ENCODE results near the gene ZSCAN9.

The ZSCAN9 gene

DNA sequence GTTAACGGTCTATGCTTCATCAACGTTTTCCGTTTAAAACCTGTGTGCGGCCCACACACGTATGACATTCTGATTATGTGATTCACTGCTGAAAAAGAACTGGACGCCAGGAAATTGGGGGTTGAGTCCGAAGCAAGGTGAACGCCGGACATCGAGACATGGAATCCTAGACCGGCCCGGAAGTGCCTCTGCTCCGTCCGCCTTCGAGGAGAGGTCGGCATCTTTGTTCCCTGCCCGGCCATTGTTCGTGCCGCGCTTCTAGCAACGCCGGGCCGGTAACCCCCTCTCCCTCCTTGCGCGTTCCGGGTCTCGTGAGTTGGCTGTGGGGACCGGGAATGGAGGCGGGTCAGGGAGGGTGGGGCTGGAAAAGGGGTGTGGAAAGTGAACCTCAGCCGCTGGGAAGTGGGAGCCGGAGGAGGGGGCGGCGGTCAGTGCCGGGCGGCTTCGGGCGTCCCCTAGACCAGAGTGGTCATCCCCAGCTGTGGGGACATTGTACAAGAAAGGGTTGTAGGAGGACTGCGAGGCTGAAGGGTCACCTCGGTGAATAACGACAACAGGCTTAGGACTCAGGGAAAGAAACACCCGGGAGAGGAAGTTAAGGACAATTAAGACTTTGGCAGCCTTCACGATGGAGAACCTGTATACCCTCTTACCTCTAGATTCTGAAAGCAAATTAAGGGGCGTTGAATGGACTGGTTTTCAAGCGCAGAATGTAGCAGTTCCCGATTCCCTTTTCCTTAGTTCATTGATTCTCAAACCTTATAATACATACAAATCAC lies at the start of gene ZSCAN9:
Gene ZSCAN9, plus strand, starts transcription at position 220 of the 779 bp plus-strand sequence. CDS start 1,810 bp downstream, outside the sequence.
- Histone ChIP-seq H3K27me3 (replicated peaks) (no peaks in the 10 kb centered on the region), H3K36me3 (replicated peaks) (peaks cover 26% of the 10 kb centered on the region), H3K27ac (peak within 1 kb of the TSS; percentile 38), H3K4me3 (ENCODE audit: low read depth, low read length) (peak within 1 kb of the TSS; percentile 86)
- TF ChIP-seq, protein P1, sequence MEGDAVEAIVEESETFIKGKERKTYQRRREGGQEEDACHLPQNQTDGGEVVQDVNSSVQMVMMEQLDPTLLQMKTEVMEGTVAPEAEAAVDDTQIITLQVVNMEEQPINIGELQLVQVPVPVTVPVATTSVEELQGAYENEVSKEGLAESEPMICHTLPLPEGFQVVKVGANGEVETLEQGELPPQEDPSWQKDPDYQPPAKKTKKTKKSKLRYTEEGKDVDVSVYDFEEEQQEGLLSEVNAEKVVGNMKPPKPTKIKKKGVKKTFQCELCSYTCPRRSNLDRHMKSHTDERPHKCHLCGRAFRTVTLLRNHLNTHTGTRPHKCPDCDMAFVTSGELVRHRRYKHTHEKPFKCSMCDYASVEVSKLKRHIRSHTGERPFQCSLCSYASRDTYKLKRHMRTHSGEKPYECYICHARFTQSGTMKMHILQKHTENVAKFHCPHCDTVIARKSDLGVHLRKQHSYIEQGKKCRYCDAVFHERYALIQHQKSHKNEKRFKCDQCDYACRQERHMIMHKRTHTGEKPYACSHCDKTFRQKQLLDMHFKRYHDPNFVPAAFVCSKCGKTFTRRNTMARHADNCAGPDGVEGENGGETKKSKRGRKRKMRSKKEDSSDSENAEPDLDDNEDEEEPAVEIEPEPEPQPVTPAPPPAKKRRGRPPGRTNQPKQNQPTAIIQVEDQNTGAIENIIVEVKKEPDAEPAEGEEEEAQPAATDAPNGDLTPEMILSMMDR (IDR thresholded peaks at IDR 0.05; ENCODE audit: low read depth, low read length, missing control alignments) = no peak
- in situ Hi-C loops (cut with HindIII; ENCODE audit: low pct_ligation_motif_present, low sequenced_read_pairs) = no loop called here
- DNase-seq = peak; percentile 80

DNA sequence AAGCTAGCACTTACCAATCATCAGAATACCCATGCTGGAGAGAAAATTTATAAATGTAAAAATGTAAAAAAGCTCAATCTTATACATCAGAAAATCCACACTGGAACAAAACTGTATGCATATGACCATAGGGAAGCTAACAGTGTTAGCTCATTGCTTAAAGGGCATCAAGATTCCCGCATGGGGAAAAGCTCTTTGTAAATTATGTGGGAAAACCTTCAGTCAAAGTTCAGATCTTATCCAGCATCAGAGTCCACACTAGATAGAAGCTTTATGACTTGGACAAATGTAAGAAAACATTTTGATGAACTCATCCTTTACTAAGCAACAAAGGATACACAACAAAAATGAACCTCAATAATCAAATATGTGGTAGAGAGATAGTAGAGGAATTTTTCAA lies 48.7 kb upstream of the ZSCAN9 start:
- TF ChIP-seq, protein P1 (IDR thresholded peaks at IDR 0.05; ENCODE audit: low read depth, low read length, missing control alignments) = no peak
- Histone ChIP-seq H3K27me3 (replicated peaks) (no peaks in the 10 kb centered on the region), H3K4me3 (ENCODE audit: low read depth, low read length) (no peak overlapping the region), H3K27ac (no peak overlapping the region), H3K36me3 (replicated peaks) (no peaks in the 10 kb centered on the region)
- no peak for DNase-seq
- in situ Hi-C loops (cut with HindIII; ENCODE audit: low pct_ligation_motif_present, low sequenced_read_pairs) = no loop called here

DNA sequence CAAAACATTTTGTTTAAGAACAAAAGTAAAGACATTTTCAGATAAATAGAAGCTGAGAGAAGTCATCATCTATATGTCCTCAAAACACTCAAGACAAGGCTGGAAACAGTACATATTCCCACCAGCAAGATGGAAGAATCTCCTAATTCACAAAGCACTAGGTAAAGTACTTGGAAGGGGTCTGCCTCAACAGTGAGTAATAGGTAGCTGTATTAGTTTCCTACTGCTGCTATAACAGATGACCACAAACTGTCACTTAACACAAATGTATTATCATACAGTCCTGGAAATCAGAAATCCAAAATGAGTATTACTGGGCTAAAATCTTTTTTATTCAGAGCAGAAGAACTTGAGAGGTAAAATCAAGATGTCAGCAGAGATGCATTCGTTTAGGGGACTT lies 42.8 kb upstream of the ZSCAN9 start:
- in situ Hi-C loops (cut with HindIII; ENCODE audit: low pct_ligation_motif_present, low sequenced_read_pairs) = no loop called here
- H3K27ac ChIP-seq = no peak overlapping the region
- H3K4me3 ChIP-seq (ENCODE audit: low read depth, low read length) = no peak overlapping the region
- H3K36me3 ChIP-seq (replicated peaks) = no peaks in the 10 kb centered on the region
- no peaks in the 10 kb centered on the region for H3K27me3 ChIP-seq (replicated peaks)
- TF ChIP-seq, protein P1 (IDR thresholded peaks at IDR 0.05; ENCODE audit: low read depth, low read length, missing control alignments) = no peak
- no peak for DNase-seq

DNA sequence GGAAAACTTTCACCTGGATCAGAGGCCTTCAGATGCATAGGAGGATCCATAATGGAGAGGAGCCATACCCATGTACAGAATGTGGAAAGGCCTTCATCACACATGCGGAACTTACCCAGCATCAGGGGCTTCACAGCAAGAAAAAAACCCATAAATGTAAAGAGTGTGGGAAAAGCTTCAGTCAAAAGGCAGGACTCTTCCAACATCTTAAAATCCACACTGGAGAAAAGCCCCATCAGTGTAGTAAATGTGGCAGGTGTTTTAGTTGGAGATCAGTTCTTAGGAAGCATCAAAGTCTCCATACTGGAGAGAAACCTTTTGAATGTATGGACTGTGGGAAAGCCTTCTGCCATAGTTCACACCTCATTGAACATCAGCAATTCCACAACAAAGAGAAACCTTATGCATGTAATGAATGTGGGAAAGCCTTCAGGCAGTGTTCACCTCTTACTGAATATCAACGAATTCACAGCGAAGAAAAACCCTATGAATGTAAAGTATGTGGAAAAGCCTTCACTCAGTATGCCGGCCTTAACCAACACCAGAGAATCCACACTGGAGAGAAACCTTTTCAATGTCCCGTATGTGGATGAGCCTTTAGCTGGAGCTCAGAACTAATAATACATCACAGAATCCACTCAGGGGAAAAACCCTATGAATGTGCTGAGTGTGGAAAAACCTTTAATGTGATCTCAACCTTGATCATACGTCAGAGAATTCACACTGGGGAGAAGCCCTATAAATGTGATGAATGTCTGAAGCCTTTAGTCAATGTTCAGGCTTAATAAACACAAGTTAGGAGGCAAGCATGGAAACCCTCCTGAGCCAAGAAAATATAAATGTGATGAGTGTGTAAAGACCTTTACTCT lies 36.7 kb upstream of the ZSCAN9 start:
- H3K4me3 ChIP-seq (ENCODE audit: low read depth, low read length) = no peak overlapping the region
- TF ChIP-seq, protein P1 (IDR thresholded peaks at IDR 0.05; ENCODE audit: low read depth, low read length, missing control alignments) = no peak
- no peak for DNase-seq
- in situ Hi-C loops (cut with HindIII; ENCODE audit: low pct_ligation_motif_present, low sequenced_read_pairs) = no loop called here
- H3K27me3 ChIP-seq (replicated peaks) = no peaks in the 10 kb centered on the region
- H3K27ac ChIP-seq = no peak overlapping the region
- no peaks in the 10 kb centered on the region for H3K36me3 ChIP-seq (replicated peaks)

DNA sequence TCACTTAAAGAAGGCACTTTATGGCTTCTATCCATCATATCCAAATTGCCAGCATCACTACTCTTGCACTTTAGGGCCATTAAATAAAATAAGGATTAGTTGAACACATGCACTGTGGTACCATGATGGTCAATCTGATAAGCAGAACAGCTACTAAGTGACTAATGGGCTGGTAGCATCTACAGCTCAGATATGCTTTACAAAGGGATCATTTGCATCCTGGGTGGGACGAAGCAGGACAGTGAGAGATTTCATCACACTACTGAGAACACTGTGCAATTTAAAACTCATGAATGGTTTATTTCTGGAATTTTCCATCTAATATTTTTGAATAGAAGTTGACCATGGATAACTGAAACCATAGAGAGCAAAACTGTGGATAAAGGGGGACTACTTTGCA lies 25.1 kb upstream of the ZSCAN9 start:
- TF ChIP-seq, protein P1 (IDR thresholded peaks at IDR 0.05; ENCODE audit: low read depth, low read length, missing control alignments) = no peak
- Histone ChIP-seq H3K27me3 (replicated peaks) (no peaks in the 10 kb centered on the region), H3K36me3 (replicated peaks) (no peaks in the 10 kb centered on the region), H3K27ac (no peak overlapping the region), H3K4me3 (ENCODE audit: low read depth, low read length) (no peak overlapping the region)
- in situ Hi-C loops (cut with HindIII; ENCODE audit: low pct_ligation_motif_present, low sequenced_read_pairs) = no loop called here
- DNase-seq = no peak
